NB4 (cell line): ENCODE measurements around the gene EPS15.

Experiments
- MAX ChIP-seq: IDR thresholded peaks from 2 replicates; pipeline ENCODE4 v1.6.1; 2011; ENCODE audit warnings: low read depth, low read length
- TF ChIP-seq, protein P1 (sequence below): IDR thresholded peaks from one replicate; pipeline ENCODE4 v1.5.1; 2012; ENCODE audit warnings: low read depth, low read length

DNA sequence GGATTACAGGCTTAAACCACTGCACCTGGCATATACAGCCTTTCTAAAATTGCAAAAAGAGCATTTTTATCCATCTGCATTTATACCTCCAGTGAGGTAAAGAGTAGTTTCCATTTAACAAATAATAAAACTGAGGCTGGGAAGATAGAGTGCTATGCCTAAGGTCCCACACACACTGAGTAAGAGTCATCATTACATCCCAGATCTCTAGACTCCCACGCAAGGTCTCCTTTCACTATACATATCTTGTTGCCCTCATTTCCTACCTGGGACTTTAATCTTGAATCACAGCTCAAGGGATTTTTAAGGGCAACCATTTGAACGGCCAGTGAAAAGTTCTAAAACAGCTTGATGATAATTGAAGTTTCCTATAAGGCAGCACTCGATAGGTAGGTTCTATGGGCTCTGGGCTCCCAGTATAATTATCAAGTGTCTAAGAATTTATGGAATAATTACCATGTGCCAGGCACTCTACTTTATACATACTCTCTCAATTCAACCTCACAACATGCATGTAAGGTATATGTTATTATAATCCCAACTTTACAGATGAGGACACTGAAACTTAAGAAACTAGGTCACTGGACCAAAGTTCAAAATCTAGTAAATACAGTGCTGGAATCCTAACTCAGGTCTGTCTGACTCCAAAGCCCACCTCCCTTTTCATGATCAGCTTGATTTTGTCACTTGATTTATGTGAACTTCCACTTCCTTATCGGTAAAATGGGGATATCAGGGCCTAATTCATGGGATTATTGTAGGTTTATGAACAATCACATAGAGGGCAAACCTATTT, 23.3 kb upstream of the EPS15 start:
- TF ChIP-seq, protein P1, sequence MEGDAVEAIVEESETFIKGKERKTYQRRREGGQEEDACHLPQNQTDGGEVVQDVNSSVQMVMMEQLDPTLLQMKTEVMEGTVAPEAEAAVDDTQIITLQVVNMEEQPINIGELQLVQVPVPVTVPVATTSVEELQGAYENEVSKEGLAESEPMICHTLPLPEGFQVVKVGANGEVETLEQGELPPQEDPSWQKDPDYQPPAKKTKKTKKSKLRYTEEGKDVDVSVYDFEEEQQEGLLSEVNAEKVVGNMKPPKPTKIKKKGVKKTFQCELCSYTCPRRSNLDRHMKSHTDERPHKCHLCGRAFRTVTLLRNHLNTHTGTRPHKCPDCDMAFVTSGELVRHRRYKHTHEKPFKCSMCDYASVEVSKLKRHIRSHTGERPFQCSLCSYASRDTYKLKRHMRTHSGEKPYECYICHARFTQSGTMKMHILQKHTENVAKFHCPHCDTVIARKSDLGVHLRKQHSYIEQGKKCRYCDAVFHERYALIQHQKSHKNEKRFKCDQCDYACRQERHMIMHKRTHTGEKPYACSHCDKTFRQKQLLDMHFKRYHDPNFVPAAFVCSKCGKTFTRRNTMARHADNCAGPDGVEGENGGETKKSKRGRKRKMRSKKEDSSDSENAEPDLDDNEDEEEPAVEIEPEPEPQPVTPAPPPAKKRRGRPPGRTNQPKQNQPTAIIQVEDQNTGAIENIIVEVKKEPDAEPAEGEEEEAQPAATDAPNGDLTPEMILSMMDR: no peak
- no peak for TF ChIP-seq MAX
